ENCODE results near the gene CDV3.

DNA sequence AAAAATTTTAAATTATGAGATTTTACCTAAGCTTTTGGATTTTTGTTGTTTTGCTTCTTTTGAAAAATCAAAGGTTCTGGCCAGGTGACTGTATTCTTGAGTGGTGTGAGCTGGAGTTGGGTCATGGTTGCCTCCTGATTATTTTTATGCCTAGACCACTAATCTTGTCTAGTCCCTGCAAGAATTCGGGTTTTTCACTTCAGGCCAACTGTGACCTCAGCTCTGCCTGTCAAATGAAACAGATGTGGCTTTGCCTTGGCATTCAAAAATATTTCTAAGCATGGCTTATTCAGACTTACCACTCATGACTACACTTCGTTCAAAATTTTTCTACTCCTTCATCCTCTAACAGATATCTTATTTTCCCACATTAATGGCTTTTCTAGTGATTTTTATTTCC lies 25.4 kb upstream of the CDV3 start:
- TF ChIP-seq, protein P1, sequence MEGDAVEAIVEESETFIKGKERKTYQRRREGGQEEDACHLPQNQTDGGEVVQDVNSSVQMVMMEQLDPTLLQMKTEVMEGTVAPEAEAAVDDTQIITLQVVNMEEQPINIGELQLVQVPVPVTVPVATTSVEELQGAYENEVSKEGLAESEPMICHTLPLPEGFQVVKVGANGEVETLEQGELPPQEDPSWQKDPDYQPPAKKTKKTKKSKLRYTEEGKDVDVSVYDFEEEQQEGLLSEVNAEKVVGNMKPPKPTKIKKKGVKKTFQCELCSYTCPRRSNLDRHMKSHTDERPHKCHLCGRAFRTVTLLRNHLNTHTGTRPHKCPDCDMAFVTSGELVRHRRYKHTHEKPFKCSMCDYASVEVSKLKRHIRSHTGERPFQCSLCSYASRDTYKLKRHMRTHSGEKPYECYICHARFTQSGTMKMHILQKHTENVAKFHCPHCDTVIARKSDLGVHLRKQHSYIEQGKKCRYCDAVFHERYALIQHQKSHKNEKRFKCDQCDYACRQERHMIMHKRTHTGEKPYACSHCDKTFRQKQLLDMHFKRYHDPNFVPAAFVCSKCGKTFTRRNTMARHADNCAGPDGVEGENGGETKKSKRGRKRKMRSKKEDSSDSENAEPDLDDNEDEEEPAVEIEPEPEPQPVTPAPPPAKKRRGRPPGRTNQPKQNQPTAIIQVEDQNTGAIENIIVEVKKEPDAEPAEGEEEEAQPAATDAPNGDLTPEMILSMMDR (IDR thresholded peaks at IDR 0.05; ENCODE audit: insufficient read depth, low read length), result no peak
- TF ChIP-seq POLR2AphosphoS5 (IDR thresholded peaks at IDR 0.05; ENCODE audit: low read depth), result no peak
- TF ChIP-seq GABPA (IDR thresholded peaks at IDR 0.05; ENCODE audit: low read depth), result no peak
- TF ChIP-seq SPI1 (IDR thresholded peaks at IDR 0.05; ENCODE audit: borderline replicate concordance, low read depth), result no peak
- TF ChIP-seq, protein P2, sequence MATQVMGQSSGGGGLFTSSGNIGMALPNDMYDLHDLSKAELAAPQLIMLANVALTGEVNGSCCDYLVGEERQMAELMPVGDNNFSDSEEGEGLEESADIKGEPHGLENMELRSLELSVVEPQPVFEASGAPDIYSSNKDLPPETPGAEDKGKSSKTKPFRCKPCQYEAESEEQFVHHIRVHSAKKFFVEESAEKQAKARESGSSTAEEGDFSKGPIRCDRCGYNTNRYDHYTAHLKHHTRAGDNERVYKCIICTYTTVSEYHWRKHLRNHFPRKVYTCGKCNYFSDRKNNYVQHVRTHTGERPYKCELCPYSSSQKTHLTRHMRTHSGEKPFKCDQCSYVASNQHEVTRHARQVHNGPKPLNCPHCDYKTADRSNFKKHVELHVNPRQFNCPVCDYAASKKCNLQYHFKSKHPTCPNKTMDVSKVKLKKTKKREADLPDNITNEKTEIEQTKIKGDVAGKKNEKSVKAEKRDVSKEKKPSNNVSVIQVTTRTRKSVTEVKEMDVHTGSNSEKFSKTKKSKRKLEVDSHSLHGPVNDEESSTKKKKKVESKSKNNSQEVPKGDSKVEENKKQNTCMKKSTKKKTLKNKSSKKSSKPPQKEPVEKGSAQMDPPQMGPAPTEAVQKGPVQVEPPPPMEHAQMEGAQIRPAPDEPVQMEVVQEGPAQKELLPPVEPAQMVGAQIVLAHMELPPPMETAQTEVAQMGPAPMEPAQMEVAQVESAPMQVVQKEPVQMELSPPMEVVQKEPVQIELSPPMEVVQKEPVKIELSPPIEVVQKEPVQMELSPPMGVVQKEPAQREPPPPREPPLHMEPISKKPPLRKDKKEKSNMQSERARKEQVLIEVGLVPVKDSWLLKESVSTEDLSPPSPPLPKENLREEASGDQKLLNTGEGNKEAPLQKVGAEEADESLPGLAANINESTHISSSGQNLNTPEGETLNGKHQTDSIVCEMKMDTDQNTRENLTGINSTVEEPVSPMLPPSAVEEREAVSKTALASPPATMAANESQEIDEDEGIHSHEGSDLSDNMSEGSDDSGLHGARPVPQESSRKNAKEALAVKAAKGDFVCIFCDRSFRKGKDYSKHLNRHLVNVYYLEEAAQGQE (IDR thresholded peaks at IDR 0.05; ENCODE audit: insufficient replicate concordance, low read depth), result no peak
